H9 (cell line): ENCODE measurements around the gene EPAS1. TPM values are rescaled to one million over a fixed set of nuclear protein-coding genes. Genes with fewer than 3 reads are reported as not detected.

Experiments used
- DNase-seq: peaks from one replicate; pipeline ENCODE4 v3.0.0-alpha.2; 2017
- H2AFZ ChIP-seq: one replicate; pipeline ENCODE4 v1.6.1; 2013; ENCODE audit warnings: mild to moderate bottlenecking, low read length, control low read depth, moderate library complexity
- H2AK5ac ChIP-seq: 2 replicates; pipeline ENCODE4 v1.6.1; 2013; ENCODE audit warnings: low read length, control low read depth, mixed read lengths; ENCODE audit not compliant: insufficient read length
- H2BK120ac ChIP-seq: one replicate; pipeline ENCODE4 v1.6.1; 2013; ENCODE audit warnings: low read depth, mild to moderate bottlenecking, low read length, control low read depth, inconsistent platforms; ENCODE audit not compliant: poor library complexity, severe bottlenecking
- H2BK12ac ChIP-seq: 2 replicates; pipeline ENCODE4 v1.6.1; 2013; ENCODE audit warnings: low read length, control low read depth, mixed read lengths, low read depth; ENCODE audit not compliant: insufficient read length
- H2BK15ac ChIP-seq: 2 replicates; pipeline ENCODE4 v1.6.1; 2013; ENCODE audit warnings: low read depth, low read length, control low read depth
- H2BK20ac ChIP-seq: one replicate; pipeline ENCODE4 v1.6.1; 2013; ENCODE audit warnings: low read depth, mild to moderate bottlenecking, low read length, control low read depth, inconsistent platforms; ENCODE audit not compliant: poor library complexity, severe bottlenecking
- H2BK5ac ChIP-seq: 2 replicates; pipeline ENCODE4 v1.6.1; 2013; ENCODE audit warnings: low read length, control low read depth, mixed read lengths; ENCODE audit not compliant: insufficient read length
- H3K14ac ChIP-seq: 2 replicates; pipeline ENCODE4 v1.6.1; 2013; ENCODE audit warnings: low read length, control low read depth; ENCODE audit not compliant: insufficient read depth
- H3K18ac ChIP-seq: 2 replicates; pipeline ENCODE4 v1.6.1; 2013; ENCODE audit warnings: low read depth, mild to moderate bottlenecking, mixed read lengths, low read length, control low read depth; ENCODE audit not compliant: insufficient read length
- H3K23ac ChIP-seq: 2 replicates; pipeline ENCODE4 v1.6.1; 2013; ENCODE audit warnings: low read length, control low read depth, mixed read lengths, low read depth; ENCODE audit not compliant: insufficient read length
- H3K23me2 ChIP-seq: 2 replicates; pipeline ENCODE4 v1.6.1; 2013; ENCODE audit warnings: low read depth, mild to moderate bottlenecking, mixed read lengths, low read length, control low read depth; ENCODE audit not compliant: insufficient read length, poor library complexity, severe bottlenecking
- H3K27ac ChIP-seq: 2 replicates; pipeline ENCODE4 v1.5.1; 2013; ENCODE audit warnings: low read length, control low read depth, mixed read lengths, low read depth; ENCODE audit not compliant: insufficient read length
- H3K27me3 ChIP-seq: 2 replicates; pipeline ENCODE4 v1.6.1; 2013; ENCODE audit warnings: low read length, control low read depth, inconsistent platforms; ENCODE audit not compliant: insufficient read depth
- H3K4ac ChIP-seq: 2 replicates; pipeline ENCODE4 v1.6.1; 2013; ENCODE audit warnings: low read depth, mild to moderate bottlenecking, control low read depth, inconsistent platforms, low read length, moderate library complexity
- H3K4me1 ChIP-seq: 2 replicates; pipeline ENCODE4 v1.6.1; 2013; ENCODE audit warnings: low read length, control low read depth, inconsistent platforms; ENCODE audit not compliant: insufficient read depth
- H3K4me2 ChIP-seq: 2 replicates; pipeline ENCODE4 v1.6.1; 2013; ENCODE audit warnings: low read length, control low read depth, mixed read lengths; ENCODE audit not compliant: insufficient read length, insufficient read depth
- H3K56ac ChIP-seq: 2 replicates; pipeline ENCODE4 v1.6.1; 2013; ENCODE audit warnings: low read depth, mild to moderate bottlenecking, mixed read lengths, low read length, control low read depth; ENCODE audit not compliant: insufficient read length
- H3K79me1 ChIP-seq: 2 replicates; pipeline ENCODE4 v1.6.1; 2013; ENCODE audit warnings: low read depth, mild to moderate bottlenecking, moderate library complexity, low read length, control low read depth, inconsistent platforms; ENCODE audit not compliant: insufficient read depth, poor library complexity, severe bottlenecking
- H3K79me2 ChIP-seq: 2 replicates; pipeline ENCODE4 v1.6.1; 2013; ENCODE audit warnings: low read length, control low read depth, inconsistent platforms; ENCODE audit not compliant: insufficient read depth
- H3K9ac ChIP-seq: 2 replicates; pipeline ENCODE4 v1.6.1; 2013; ENCODE audit warnings: low read length, control low read depth, mixed read lengths; ENCODE audit not compliant: insufficient read length; ENCODE audit errors: extremely low read depth
- H3K9me3 ChIP-seq: one replicate; pipeline ENCODE4 v1.6.1; 2013; ENCODE audit warnings: low read depth, low read length, inconsistent platforms; ENCODE audit not compliant: control insufficient read depth
- H3T11ph ChIP-seq: one replicate; pipeline ENCODE4 v1.6.1; 2013; ENCODE audit warnings: mild to moderate bottlenecking, low read length, control low read depth, inconsistent platforms
- H4K20me1 ChIP-seq: one replicate; pipeline ENCODE4 v1.6.1; 2013; ENCODE audit not compliant: control insufficient read depth, insufficient read length, insufficient read depth
- H4K5ac ChIP-seq: 2 replicates; pipeline ENCODE4 v1.6.1; 2013; ENCODE audit warnings: low read depth, mild to moderate bottlenecking, mixed read lengths, low read length, control low read depth; ENCODE audit not compliant: insufficient read length
- H4K8ac ChIP-seq: replicated peaks from 2 replicates; pipeline ENCODE4 v1.6.1; 2013; ENCODE audit warnings: low read length, control low read depth, mixed read lengths, low read depth; ENCODE audit not compliant: insufficient read length
- H4K91ac ChIP-seq: 2 replicates; pipeline ENCODE4 v1.6.1; 2013; ENCODE audit warnings: low read depth, mild to moderate bottlenecking, moderate library complexity, mixed read lengths, low read length, control low read depth; ENCODE audit not compliant: insufficient read length
- H3K27ac Mint-ChIP-seq, 3 experiments: 2 replicates in 2 of 3; 3 replicates in 1 of 3; pipeline ENCODE4 v1.8.0; 2020 to 2021; ENCODE audit warnings: mixed read lengths in 3 of 3, mild to moderate bottlenecking in 1 of 3, moderate library complexity in 1 of 3
- H3K27me3 Mint-ChIP-seq: 2 replicates; pipeline ENCODE4 v1.8.0; 2021; ENCODE audit warnings: low read depth, mild to moderate bottlenecking, moderate library complexity, mixed read lengths
- H3K36me3 Mint-ChIP-seq, 3 experiments: 2 replicates in 2 of 3; 3 replicates in 1 of 3; pipeline ENCODE4 v1.8.0; 2020 to 2021; ENCODE audit warnings: low read depth in 3 of 3, mixed read lengths in 3 of 3; ENCODE audit not compliant: insufficient read depth in 1 of 3
- H3K4me1 Mint-ChIP-seq, 2 experiments: 2 replicates each; pipeline ENCODE4 v1.8.0; 2020; ENCODE audit warnings: mixed read lengths in 2 of 2
- H3K4me3 Mint-ChIP-seq, 2 experiments: 2 replicates in 1 of 2; 3 replicates in 1 of 2; pipeline ENCODE4 v1.8.0; 2020 to 2021; ENCODE audit warnings: mild to moderate bottlenecking in 2 of 2, mixed read lengths in 2 of 2, moderate library complexity in 1 of 2
- H3K9me3 Mint-ChIP-seq, 2 experiments: 2 replicates in 1 of 2; 3 replicates in 1 of 2; pipeline ENCODE4 v1.8.0; 2020; ENCODE audit warnings: mild to moderate bottlenecking in 2 of 2, mixed read lengths in 2 of 2, moderate library complexity in 1 of 2
- WGBS: extraction: QIAGEN DNeasy Blood & Tissue Kit; methylation state at CpG from one replicate; pipeline ENCODE4 v1.1.7; 2013; ENCODE audit warnings: missing lambda C conversion rate, low lambda C conversion rate, mixed read lengths; ENCODE audit not compliant: insufficient read length; ENCODE audit errors: extremely low coverage; 5-methylcytosine and 5-hydroxymethylcytosine counted together
- total RNA-seq: library from RNA; stranded (reverse); gene quantifications from 2 replicates; pipeline ENCODE4 v1.2.1, GENCODE V29; 2021
- TF ChIP-seq, protein P1 (sequence below): fragments of 200-600 bp; sonication (generic); conservative IDR thresholded peaks from 3 replicates; pipeline ENCODE4 v1.8.0; 2021; ENCODE audit warnings: antibody characterized with exemption, mild to moderate bottlenecking

Gene EPAS1
- total RNA-seq, 1 experiment from 2014 or later, result 1.1 TPM

DNA sequence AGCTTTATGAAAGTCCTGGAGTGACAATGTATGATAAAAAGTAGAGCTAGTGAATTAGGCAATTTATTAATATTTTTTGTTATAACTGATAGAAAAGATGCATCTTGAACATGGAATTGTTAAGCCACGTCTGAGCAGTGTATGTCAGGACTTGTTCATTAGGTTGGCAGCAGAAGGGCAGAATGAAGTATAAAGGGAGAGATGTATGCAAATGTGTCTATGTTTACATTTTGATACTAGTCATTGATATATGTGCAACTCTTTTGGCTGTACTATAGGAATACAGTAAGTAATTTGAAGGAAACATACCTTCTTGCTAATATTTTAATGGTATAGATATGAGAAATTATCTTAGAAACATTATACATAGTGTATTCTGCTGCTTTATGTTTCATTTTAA is 133.2 kb downstream of the EPAS1 start:
- Mint-ChIP-seq H3K27me3 (no peaks in the 10 kb centered on the region), H3K4me3 (no peak overlapping the region), H3K27ac (no peak overlapping the region), H3K9me3 (no peaks in the 10 kb centered on the region), H3K4me1 (peaks cover 10 to 11% of the 10 kb centered on the region in 2 experiments), H3K36me3 (no peaks in the 10 kb centered on the region)
- Histone ChIP-seq H4K20me1 (no peaks in the 10 kb centered on the region), H4K8ac (no peak overlapping the region), H2BK20ac (no peak overlapping the region), H4K91ac (no peak overlapping the region), H3K4me2 (no peak overlapping the region), H2BK5ac (no peak overlapping the region), H2AK5ac (no peak overlapping the region), H4K5ac (no peak overlapping the region), H3K27ac (no peak overlapping the region), H3K23ac (no peak overlapping the region), H2BK15ac (no peak overlapping the region), H3K14ac (no peak overlapping the region), H2BK12ac (no peak overlapping the region), H3T11ph (no peak overlapping the region), H3K4ac (no peak overlapping the region), H3K4me1 (no peaks in the 10 kb centered on the region; the same call in 1 of the 2 replicates), H2BK120ac (no peak overlapping the region), H3K18ac (no peak overlapping the region), H3K9ac (no peak overlapping the region), H3K23me2 (no peaks in the 10 kb centered on the region), H3K9me3 (no peaks in the 10 kb centered on the region), H3K27me3 (no peaks in the 10 kb centered on the region), H2AFZ (no peak overlapping the region), H3K79me1 (no peaks in the 10 kb centered on the region), H3K79me2 (no peaks in the 10 kb centered on the region), H3K56ac (no peak overlapping the region)
- WGBS, result no CpG with 5 or more reads among the region's 1 CpG
- no peak for DNase-seq
- TF ChIP-seq, protein P1, sequence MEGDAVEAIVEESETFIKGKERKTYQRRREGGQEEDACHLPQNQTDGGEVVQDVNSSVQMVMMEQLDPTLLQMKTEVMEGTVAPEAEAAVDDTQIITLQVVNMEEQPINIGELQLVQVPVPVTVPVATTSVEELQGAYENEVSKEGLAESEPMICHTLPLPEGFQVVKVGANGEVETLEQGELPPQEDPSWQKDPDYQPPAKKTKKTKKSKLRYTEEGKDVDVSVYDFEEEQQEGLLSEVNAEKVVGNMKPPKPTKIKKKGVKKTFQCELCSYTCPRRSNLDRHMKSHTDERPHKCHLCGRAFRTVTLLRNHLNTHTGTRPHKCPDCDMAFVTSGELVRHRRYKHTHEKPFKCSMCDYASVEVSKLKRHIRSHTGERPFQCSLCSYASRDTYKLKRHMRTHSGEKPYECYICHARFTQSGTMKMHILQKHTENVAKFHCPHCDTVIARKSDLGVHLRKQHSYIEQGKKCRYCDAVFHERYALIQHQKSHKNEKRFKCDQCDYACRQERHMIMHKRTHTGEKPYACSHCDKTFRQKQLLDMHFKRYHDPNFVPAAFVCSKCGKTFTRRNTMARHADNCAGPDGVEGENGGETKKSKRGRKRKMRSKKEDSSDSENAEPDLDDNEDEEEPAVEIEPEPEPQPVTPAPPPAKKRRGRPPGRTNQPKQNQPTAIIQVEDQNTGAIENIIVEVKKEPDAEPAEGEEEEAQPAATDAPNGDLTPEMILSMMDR, result no peak
